GM12878 (cell line): ENCODE data around the gene SLC16A6. TPM values are rescaled to one million over a fixed set of nuclear protein-coding genes. Genes with fewer than 3 reads are reported as not detected.

Experiments
- ATF3 ChIP-seq: IDR thresholded peaks from 2 replicates; pipeline ENCODE4 v1.6.1; 2011; ENCODE audit warnings: low read depth, mild to moderate bottlenecking, low read length, moderate library complexity, borderline replicate concordance; ENCODE audit errors: extremely low read depth
- BCL11A ChIP-seq: IDR thresholded peaks from 2 replicates; pipeline ENCODE4 v1.6.1; 2011; ENCODE audit warnings: low read depth, low read length
- E2F8 ChIP-seq: fragments of 450-650 bp; IDR thresholded peaks from 2 replicates; pipeline ENCODE4 v1.6.1; 2018; ENCODE audit warnings: mild to moderate bottlenecking, low read depth, moderate library complexity; ENCODE audit not compliant: partially characterized antibody
- EP300 ChIP-seq, 2 experiments: fragments of 150-350 bp in 1 of 2; IDR thresholded peaks; 2 replicates each; pipeline ENCODE4 v1.6.1; 2011 to 2012; ENCODE audit warnings: low read depth in 2 of 2, low read length in 2 of 2, borderline replicate concordance in 1 of 2, improper control_type of control experiment in 1 of 2, inconsistent platforms in 1 of 2; ENCODE audit not compliant: control insufficient read depth in 1 of 2
- HDAC2 ChIP-seq: fragments of 200-600 bp; sonication (generic); IDR thresholded peaks from 2 replicates; pipeline ENCODE4 v1.6.1; 2017
- HDAC6 ChIP-seq: fragments of 200-600 bp; sonication (generic); IDR thresholded peaks from one replicate; pipeline ENCODE4 v1.8.0; 2017; ENCODE audit warnings: antibody characterized with exemption; ENCODE audit not compliant: unreplicated experiment
- KDM1A ChIP-seq: fragments of 200-600 bp; sonication (generic); IDR thresholded peaks from 2 replicates; pipeline ENCODE4 v1.6.1; 2016; ENCODE audit warnings: borderline replicate concordance
- MTA2 ChIP-seq: fragments of 450-650 bp; IDR thresholded peaks from 2 replicates; pipeline ENCODE4 v1.6.1; 2016; ENCODE audit warnings: low read depth, mild to moderate bottlenecking, moderate library complexity
- MYB ChIP-seq: fragments of 150-350 bp; IDR thresholded peaks from 2 replicates; pipeline ENCODE4 v1.6.1; 2014; ENCODE audit warnings: mild to moderate bottlenecking, low read depth, low read length, borderline replicate concordance
- NR2C2 ChIP-seq: IDR thresholded peaks from 2 replicates; pipeline ENCODE4 v1.6.1; 2011; ENCODE audit warnings: borderline replicate concordance, low read depth; ENCODE audit not compliant: control insufficient read depth, insufficient read length
- PAX5 ChIP-seq: IDR thresholded peaks from 2 replicates; pipeline ENCODE4 v1.6.1; 2011; ENCODE audit warnings: low read depth, low read length, borderline replicate concordance
- PBX3 ChIP-seq: IDR thresholded peaks from 2 replicates; pipeline ENCODE4 v1.6.1; 2011; ENCODE audit warnings: mild to moderate bottlenecking, low read depth, low read length, moderate library complexity; ENCODE audit not compliant: insufficient replicate concordance
- PKNOX1 ChIP-seq: fragments of 450-650 bp; IDR thresholded peaks from 2 replicates; pipeline ENCODE4 v1.6.1; 2016; ENCODE audit warnings: mild to moderate bottlenecking
- POU2F2 ChIP-seq: IDR thresholded peaks from 3 replicates; pipeline ENCODE4 v1.6.1; 2011; ENCODE audit warnings: low read depth, mild to moderate bottlenecking, low read length, borderline replicate concordance
- RBBP5 ChIP-seq: fragments of 200-600 bp; sonication (generic); conservative IDR thresholded peaks from 2 replicates; pipeline ENCODE4 v1.6.1; 2016
- SMAD1 ChIP-seq: fragments of 450-650 bp; IDR thresholded peaks from 2 replicates; pipeline ENCODE4 v1.6.1; 2018; ENCODE audit warnings: mild to moderate bottlenecking, low read depth; ENCODE audit not compliant: partially characterized antibody
- YY1 ChIP-seq: IDR thresholded peaks from 2 replicates; pipeline ENCODE4 v1.6.1; 2011; ENCODE audit warnings: low read depth, mild to moderate bottlenecking, low read length
- ZBED1 ChIP-seq: IDR thresholded peaks from 2 replicates; pipeline ENCODE4 v1.6.1; 2016; ENCODE audit warnings: borderline replicate concordance
- ZBTB40 ChIP-seq: fragments of 450-650 bp; IDR thresholded peaks from 2 replicates; pipeline ENCODE4 v1.6.1; 2016; ENCODE audit warnings: mild to moderate bottlenecking, moderate library complexity, borderline replicate concordance
- ZNF622 ChIP-seq: fragments of 450-650 bp; IDR thresholded peaks from 2 replicates; pipeline ENCODE4 v1.6.1; 2017; ENCODE audit warnings: mild to moderate bottlenecking, inconsistent platforms
- polyA plus RNA-seq, 11 experiments: library from polyadenylated mRNA; depleted of rRNA in 4 of 11; unstranded in 6 of 11; stranded (reverse) in 5 of 11; fragments of >200 nt; fragmentation: Nextera tagmentation in 4 of 11; fragmentation: Illumina TruSeq in 1 of 11; extraction: Ambion mirVana in 4 of 11; extraction: Trizol in 1 of 11; gene quantifications; 1 replicate in 1 of 11; 2 replicates in 10 of 11; pipeline versions ENCODE4 v1.2.1 to v1.2.3, GENCODE V29; 2011 to 2016; ENCODE audit warnings: inconsistent platforms in 2 of 11, missing spikeins in 2 of 11, low read depth in 1 of 11
- total RNA-seq, 4 experiments: library from RNA; depleted of rRNA in 3 of 4; stranded (reverse); fragments of >200 nt in 3 of 4; fragmentation: Illumina TruSeq in 1 of 4; extraction: Trizol in 1 of 4; gene quantifications; 2 replicates each; pipeline versions ENCODE4 v1.2.1 to v1.2.3, GENCODE V29; 2013 to 2021

SLC16A6 gene
- total and polyA plus RNA-seq, 10 of the 15 experiments (the other 5 are each of a cell fraction or from before 2014, with no cell fraction given): 2.4 to 8.8 (median 6.0) TPM

GRCh38 chr17:68291836-68292688, 1.1 kb upstream of the SLC16A6 start (continued):
- TF ChIP-seq E2F8 (no peak), KDM1A (no peak), PAX5 (0 out of 2 replicates have a peak, but pooled peaks have one; percentile 25), HDAC2 (no peak), PKNOX1 (no peak), YY1 (no peak), ZBED1 (no peak), ZNF622 (no peak), POU2F2 (peak; percentile 51), NR2C2 (no peak), PBX3 (no peak), MYB (no peak), ATF3 (no peak), HDAC6 (peak; percentile 51), SMAD1 (no peak), EP300 (IDR thresholded peaks at IDR 0.05; ENCODE audit: borderline replicate concordance in 1 of 2, control insufficient read depth in 1 of 2, low read depth in 2 of 2, low read length in 2 of 2) (peak in 1 of 2 experiments; percentile 46; a peak in 1 of 4 replicates), ZBTB40 (no peak), MTA2 (no peak), BCL11A (no peak), RBBP5 (0 out of 2 replicates have a peak, but pooled peaks have one; percentile 14)
